HCT116 (cell line): Measurements from ENCODE around the gene ASCC1. TPM values are rescaled to one million over a fixed set of nuclear protein-coding genes. Genes with fewer than 3 reads are reported as not detected.
"Not testable (repeated sequence)": the region's sequence is repeated elsewhere in the genome, so short reads cannot be mapped to it uniquely, and the experiment has no call there.

ENCODE experiments used
- ATAC-seq: fragments of 200-7000 bp; cut with Tn5 transposase; 2 replicates; pipeline ENCODE4 v1.9.1; 2020; ENCODE audit warnings: mild to moderate bottlenecking, moderate library complexity
- BruUV-seq: library from RNA; stranded (reverse); fragments of 400-500 nt; replicated peaks from 2 replicates; lab custom pipeline; 2021; lab: Mats Ljungman, UMichigan
- CTCF ChIA-PET: fragments of 300-600 bp; sonication (Branson Sonifier 250); formaldehyde crosslinking; loops from one replicate; lab custom pipeline; 2021; ENCODE audit warnings: antibody characterized with exemption; lab: Charles Lee
- POLR2A ChIA-PET: fragments of 300-600, 350-600 bp; sonication (Branson Sonifier 250); formaldehyde crosslinking; loops from one replicate; lab custom pipeline; 2021; ENCODE audit warnings: antibody characterized with exemption; lab: Charles Lee
- RAD21 ChIA-PET, 2 experiments: fragments of 300-600 bp; sonication (Branson Sonifier 250); formaldehyde crosslinking; loops; one replicate each; lab custom pipeline; 2023; ENCODE audit warnings: low total read pairs in 2 of 2; ENCODE audit not compliant: uncharacterized antibody in 2 of 2, unreplicated experiment in 2 of 2, low non-redundant PET in 1 of 2; lab: Charles Lee
- DNase-seq: peaks from one replicate; pipeline ENCODE4 v3.0.0-alpha.2; 2010; ENCODE audit warnings: low read depth, low spot score
- H2AFZ ChIP-seq: fragments of 200-600 bp; shearing (Covaris generic), sonication (generic); 2 replicates; pipeline ENCODE4 v1.6.1; 2017; ENCODE audit warnings: low read depth, mixed run types, mixed read lengths, antibody characterized with exemption, low read length; ENCODE audit not compliant: poor library complexity, severe bottlenecking
- H3K27ac ChIP-seq: 2 replicates; pipeline ENCODE4 v1.5.1; 2012; ENCODE audit warnings: low read depth, low read length
- H3K27me3 ChIP-seq: fragments of 200-600 bp; sonication (generic); 2 replicates; pipeline ENCODE4 v1.6.1; 2016; ENCODE audit warnings: mixed run types, low read length, mixed read lengths; ENCODE audit not compliant: insufficient read depth
- H3K36me3 ChIP-seq, 2 experiments: fragments of 200-500 bp in 1 of 2; fragments of 200-600 bp in 1 of 2; sonication (Bioruptor generic) in 1 of 2; sonication (generic) in 1 of 2; 2 replicates each; pipeline versions ENCODE4 v1.5.1 to v1.6.1; 2014 to 2016; ENCODE audit warnings: low read length in 2 of 2, inconsistent platforms in 1 of 2, mixed read lengths in 1 of 2, mixed run types in 1 of 2; ENCODE audit not compliant: insufficient read depth in 2 of 2, control insufficient read depth in 1 of 2
- H3K4me1 ChIP-seq, 2 experiments: fragments of 200-600 bp in 1 of 2; sonication (generic) in 1 of 2; 2 replicates each; pipeline versions ENCODE4 v1.5.1 to v1.6.1; 2012 to 2017; ENCODE audit warnings: low read length in 2 of 2, inconsistent platforms in 1 of 2, mild to moderate bottlenecking in 1 of 2, mixed read lengths in 1 of 2, mixed run types in 1 of 2, moderate library complexity in 1 of 2; ENCODE audit not compliant: insufficient read depth in 2 of 2, control insufficient read depth in 1 of 2
- H3K4me2 ChIP-seq: fragments of 200-600 bp; sonication (generic); 2 replicates; pipeline ENCODE4 v1.6.1; 2017; ENCODE audit warnings: mixed run types, low read length, mixed read lengths
- H3K4me3 ChIP-seq, 2 experiments: fragments of 200-600 bp in 1 of 2; sonication (generic) in 1 of 2; replicated peaks in 1 of 2; 2 replicates each; pipeline ENCODE4 v1.5.1; 2011 to 2016; ENCODE audit warnings: low read length in 2 of 2, control low read depth in 1 of 2, low read depth in 1 of 2, mild to moderate bottlenecking in 1 of 2, mixed read lengths in 1 of 2, mixed run types in 1 of 2
- H3K79me2 ChIP-seq: fragments of 200-600 bp; sonication (generic); 2 replicates; pipeline ENCODE4 v1.6.1; 2017; ENCODE audit warnings: mild to moderate bottlenecking, mixed run types, low read length, moderate library complexity, mixed read lengths; ENCODE audit not compliant: insufficient read depth
- H3K9ac ChIP-seq: fragments of 200-600 bp; sonication (generic); 2 replicates; pipeline ENCODE4 v1.6.1; 2016; ENCODE audit warnings: low read length, mixed read lengths
- H3K9me2 ChIP-seq: fragments of 200-600 bp; sonication (generic), shearing (Covaris generic); 2 replicates; pipeline ENCODE4 v1.6.1; 2017; ENCODE audit warnings: mixed run types, mild to moderate bottlenecking, moderate library complexity; ENCODE audit not compliant: insufficient read depth
- H3K9me3 ChIP-seq, 2 experiments: fragments of 200-500 bp in 1 of 2; fragments of 200-600 bp in 1 of 2; sonication (Bioruptor generic) in 1 of 2; sonication (generic) in 1 of 2; 2 replicates each; pipeline ENCODE4 v1.6.1; 2014 to 2017; ENCODE audit warnings: low read length in 2 of 2, mixed read lengths in 2 of 2, inconsistent platforms in 1 of 2, low read depth in 1 of 2, mild to moderate bottlenecking in 1 of 2, mixed run types in 1 of 2, moderate library complexity in 1 of 2; ENCODE audit not compliant: control insufficient read depth in 1 of 2, insufficient read depth in 1 of 2
- H4K20me1 ChIP-seq: fragments of 200-600 bp; sonication (generic), shearing (Covaris generic); 2 replicates; pipeline ENCODE4 v1.6.1; 2017; ENCODE audit warnings: mixed run types, mild to moderate bottlenecking, moderate library complexity; ENCODE audit not compliant: insufficient read depth
- CBX3 ChIP-seq: IDR thresholded peaks from 2 replicates; pipeline ENCODE4 v1.6.1; 2012; ENCODE audit warnings: low read depth
- CEBPB ChIP-seq: IDR thresholded peaks from 2 replicates; pipeline ENCODE4 v1.6.1; 2012; ENCODE audit warnings: low read depth
- ELF1 ChIP-seq: IDR thresholded peaks from 2 replicates; pipeline ENCODE4 v1.6.1; 2012; ENCODE audit warnings: low read depth, borderline replicate concordance
- EZH2phosphoT487 ChIP-seq: fragments of 200-600 bp; IDR thresholded peaks from 2 replicates; pipeline ENCODE4 v1.6.1; 2018; ENCODE audit warnings: antibody characterized with exemption, borderline replicate concordance
- FOSL1 ChIP-seq: IDR thresholded peaks from 2 replicates; pipeline ENCODE4 v1.6.1; 2012; ENCODE audit warnings: low read depth
- JUND ChIP-seq: IDR thresholded peaks from 2 replicates; pipeline ENCODE4 v1.6.1; 2012
- POLR2A ChIP-seq: IDR thresholded peaks from 2 replicates; pipeline ENCODE4 v1.7.0; 2011; ENCODE audit warnings: borderline replicate concordance; ENCODE audit not compliant: insufficient read depth, insufficient read length; ENCODE audit errors: extremely low read depth
- SP1 ChIP-seq: IDR thresholded peaks from 2 replicates; pipeline ENCODE4 v1.6.1; 2012; ENCODE audit warnings: low read depth
- SRF ChIP-seq: IDR thresholded peaks from 2 replicates; pipeline ENCODE4 v1.6.1; 2012; ENCODE audit warnings: low read depth
- YY1 ChIP-seq: IDR thresholded peaks from 2 replicates; pipeline ENCODE4 v1.6.1; 2011; ENCODE audit warnings: low read length, low read depth, moderate library complexity, mild to moderate bottlenecking; ENCODE audit not compliant: insufficient replicate concordance; ENCODE audit errors: extremely low read depth
- ZFX ChIP-seq: fragments of 450-650 bp; IDR thresholded peaks from 2 replicates; pipeline ENCODE4 v1.6.1; 2017
- ZNF274 ChIP-seq: fragments of 200-500 bp; sonication (Bioruptor generic); IDR thresholded peaks from 2 replicates; pipeline ENCODE4 v1.6.1; 2014; ENCODE audit warnings: mild to moderate bottlenecking, low read depth, low read length, inconsistent platforms
- intact Hi-C: fragments of 100-400 bp; cut with micrococcal nuclease; formaldehyde crosslinking; loops from 2 replicates; pipeline ENCODE4 v1.10.0; 2022
- total RNA-seq: library from RNA; stranded (reverse); gene quantifications from one replicate; pipeline ENCODE4 v1.2.1, GENCODE V29; 2021; ENCODE audit not compliant: unreplicated experiment
- TF ChIP-seq, protein P1 (sequence below), 3 experiments: fragments of 200-600 bp in 1 of 3; sonication (generic) in 1 of 3; IDR thresholded peaks in 2 of 3; conservative IDR thresholded peaks in 1 of 3; 2 replicates each; pipeline ENCODE4 v1.5.1; 2012 to 2017; ENCODE audit warnings: low read depth in 2 of 3, low read length in 2 of 3, antibody characterized with exemption in 1 of 3, borderline replicate concordance in 1 of 3, control low read depth in 1 of 3, mild to moderate bottlenecking in 1 of 3, mixed read lengths in 1 of 3, mixed run types in 1 of 3, moderate library complexity in 1 of 3; ENCODE audit not compliant: insufficient read depth in 1 of 3
- TF ChIP-seq, protein P2 (sequence below): IDR thresholded peaks from 2 replicates; pipeline ENCODE4 v1.6.1; 2012
- TF ChIP-seq, protein P3 (sequence below): IDR thresholded peaks from 2 replicates; pipeline ENCODE4 v1.6.1; 2012; ENCODE audit warnings: low read depth
- TF ChIP-seq, protein P4 (sequence below): IDR thresholded peaks from 2 replicates; pipeline ENCODE4 v1.6.1; 2012

The ASCC1 gene
- total RNA-seq, 1 experiment from 2014 or later: 34.5 TPM

DNA sequence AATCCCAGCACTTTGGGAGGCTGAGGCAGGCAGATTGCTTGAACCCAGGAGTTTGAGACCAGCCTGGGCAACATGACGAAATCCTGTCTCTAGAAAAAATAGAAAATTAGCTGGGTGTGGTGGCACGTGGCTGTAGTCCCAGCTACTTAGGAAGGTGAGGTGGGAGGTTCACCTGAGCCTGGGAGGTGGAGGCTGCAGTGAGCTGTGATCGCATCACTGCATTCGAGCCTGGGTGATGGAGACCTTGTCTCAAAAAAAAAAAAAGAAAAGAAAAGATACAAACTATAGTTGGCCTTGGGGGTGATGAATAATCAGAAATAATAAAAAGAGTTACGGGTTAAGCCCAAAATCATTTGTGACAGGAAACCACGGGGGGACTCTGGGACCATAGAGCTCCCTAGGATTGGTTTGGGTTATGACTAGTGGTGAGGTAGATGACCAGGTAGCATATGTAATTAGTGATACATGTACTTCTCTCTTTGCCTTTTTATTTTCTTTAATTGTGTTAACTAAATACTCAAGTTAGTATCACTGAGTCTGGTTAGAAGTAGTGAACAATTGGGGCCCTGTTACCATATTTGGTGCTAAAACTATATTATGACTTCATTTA, 10.4 kb upstream of the ASCC1 start:
- ChIA-PET RAD21 (no interaction called here), CTCF (interaction anchor here (1.0 kb wide), 1 partner anchor 21 kb away, joined by 3 read pairs; no protein-coding TSS in a partner anchor), POLR2A (interaction anchor here (1.0 kb wide), 1 partner anchor 49 kb away, joined by 3 read pairs; no protein-coding TSS in a partner anchor)
- Histone ChIP-seq H3K9me3 (no peaks in the 10 kb centered on the region), H4K20me1 (no peaks in the 10 kb centered on the region), H3K79me2 (peaks cover 36% of the 10 kb centered on the region), H3K4me2 (no peak overlapping the region), H3K9me2 (no peaks in the 10 kb centered on the region), H3K4me1 (peaks cover 0 to 3% of the 10 kb centered on the region in 2 experiments; a peak in 2 of 4 replicates), H2AFZ (no peak overlapping the region), H3K36me3 (peaks cover 10 to 17% of the 10 kb centered on the region in 2 experiments)
- no peak for ATAC-seq
- BruUV-seq: no TSS peak
- TF ChIP-seq, protein P1, sequence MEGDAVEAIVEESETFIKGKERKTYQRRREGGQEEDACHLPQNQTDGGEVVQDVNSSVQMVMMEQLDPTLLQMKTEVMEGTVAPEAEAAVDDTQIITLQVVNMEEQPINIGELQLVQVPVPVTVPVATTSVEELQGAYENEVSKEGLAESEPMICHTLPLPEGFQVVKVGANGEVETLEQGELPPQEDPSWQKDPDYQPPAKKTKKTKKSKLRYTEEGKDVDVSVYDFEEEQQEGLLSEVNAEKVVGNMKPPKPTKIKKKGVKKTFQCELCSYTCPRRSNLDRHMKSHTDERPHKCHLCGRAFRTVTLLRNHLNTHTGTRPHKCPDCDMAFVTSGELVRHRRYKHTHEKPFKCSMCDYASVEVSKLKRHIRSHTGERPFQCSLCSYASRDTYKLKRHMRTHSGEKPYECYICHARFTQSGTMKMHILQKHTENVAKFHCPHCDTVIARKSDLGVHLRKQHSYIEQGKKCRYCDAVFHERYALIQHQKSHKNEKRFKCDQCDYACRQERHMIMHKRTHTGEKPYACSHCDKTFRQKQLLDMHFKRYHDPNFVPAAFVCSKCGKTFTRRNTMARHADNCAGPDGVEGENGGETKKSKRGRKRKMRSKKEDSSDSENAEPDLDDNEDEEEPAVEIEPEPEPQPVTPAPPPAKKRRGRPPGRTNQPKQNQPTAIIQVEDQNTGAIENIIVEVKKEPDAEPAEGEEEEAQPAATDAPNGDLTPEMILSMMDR (IDR thresholded peaks at IDR 0.05 in 2 of 3, conservative IDR thresholded peaks at IDR 0.05 in 1 of 3; ENCODE audit: borderline replicate concordance in 1 of 3, insufficient read depth in 1 of 3, low read depth in 2 of 3, low read length in 2 of 3): no peak
- TF ChIP-seq ZFX (no peak), ELF1 (no peak), ZNF274 (no peak), CEBPB (no peak), JUND (no peak), SRF (no peak), POLR2A (no peak), FOSL1 (no peak), YY1 (no peak), SP1 (no peak), CBX3 (no peak), EZH2phosphoT487 (no peak)
- TF ChIP-seq, protein P2, sequence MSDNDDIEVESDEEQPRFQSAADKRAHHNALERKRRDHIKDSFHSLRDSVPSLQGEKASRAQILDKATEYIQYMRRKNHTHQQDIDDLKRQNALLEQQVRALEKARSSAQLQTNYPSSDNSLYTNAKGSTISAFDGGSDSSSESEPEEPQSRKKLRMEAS: no peak
- TF ChIP-seq, protein P3, sequence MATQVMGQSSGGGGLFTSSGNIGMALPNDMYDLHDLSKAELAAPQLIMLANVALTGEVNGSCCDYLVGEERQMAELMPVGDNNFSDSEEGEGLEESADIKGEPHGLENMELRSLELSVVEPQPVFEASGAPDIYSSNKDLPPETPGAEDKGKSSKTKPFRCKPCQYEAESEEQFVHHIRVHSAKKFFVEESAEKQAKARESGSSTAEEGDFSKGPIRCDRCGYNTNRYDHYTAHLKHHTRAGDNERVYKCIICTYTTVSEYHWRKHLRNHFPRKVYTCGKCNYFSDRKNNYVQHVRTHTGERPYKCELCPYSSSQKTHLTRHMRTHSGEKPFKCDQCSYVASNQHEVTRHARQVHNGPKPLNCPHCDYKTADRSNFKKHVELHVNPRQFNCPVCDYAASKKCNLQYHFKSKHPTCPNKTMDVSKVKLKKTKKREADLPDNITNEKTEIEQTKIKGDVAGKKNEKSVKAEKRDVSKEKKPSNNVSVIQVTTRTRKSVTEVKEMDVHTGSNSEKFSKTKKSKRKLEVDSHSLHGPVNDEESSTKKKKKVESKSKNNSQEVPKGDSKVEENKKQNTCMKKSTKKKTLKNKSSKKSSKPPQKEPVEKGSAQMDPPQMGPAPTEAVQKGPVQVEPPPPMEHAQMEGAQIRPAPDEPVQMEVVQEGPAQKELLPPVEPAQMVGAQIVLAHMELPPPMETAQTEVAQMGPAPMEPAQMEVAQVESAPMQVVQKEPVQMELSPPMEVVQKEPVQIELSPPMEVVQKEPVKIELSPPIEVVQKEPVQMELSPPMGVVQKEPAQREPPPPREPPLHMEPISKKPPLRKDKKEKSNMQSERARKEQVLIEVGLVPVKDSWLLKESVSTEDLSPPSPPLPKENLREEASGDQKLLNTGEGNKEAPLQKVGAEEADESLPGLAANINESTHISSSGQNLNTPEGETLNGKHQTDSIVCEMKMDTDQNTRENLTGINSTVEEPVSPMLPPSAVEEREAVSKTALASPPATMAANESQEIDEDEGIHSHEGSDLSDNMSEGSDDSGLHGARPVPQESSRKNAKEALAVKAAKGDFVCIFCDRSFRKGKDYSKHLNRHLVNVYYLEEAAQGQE: no peak
- TF ChIP-seq, protein P4, sequence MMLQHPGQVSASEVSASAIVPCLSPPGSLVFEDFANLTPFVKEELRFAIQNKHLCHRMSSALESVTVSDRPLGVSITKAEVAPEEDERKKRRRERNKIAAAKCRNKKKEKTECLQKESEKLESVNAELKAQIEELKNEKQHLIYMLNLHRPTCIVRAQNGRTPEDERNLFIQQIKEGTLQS: no peak
- TF ChIP-seq, all 23 proteins: peak for 0
- Histone ChIP-seq H3K9ac (no peak overlapping the region), H3K27ac (no peak overlapping the region), H3K4me3 (no peak overlapping the region), H3K27me3 (no peaks in the 10 kb centered on the region)
- intact Hi-C loops: loop anchor here (5.0 kb wide), 1 partner anchor 179 kb away; no protein-coding TSS in a partner anchor
- DNase-seq: no peak

DNA sequence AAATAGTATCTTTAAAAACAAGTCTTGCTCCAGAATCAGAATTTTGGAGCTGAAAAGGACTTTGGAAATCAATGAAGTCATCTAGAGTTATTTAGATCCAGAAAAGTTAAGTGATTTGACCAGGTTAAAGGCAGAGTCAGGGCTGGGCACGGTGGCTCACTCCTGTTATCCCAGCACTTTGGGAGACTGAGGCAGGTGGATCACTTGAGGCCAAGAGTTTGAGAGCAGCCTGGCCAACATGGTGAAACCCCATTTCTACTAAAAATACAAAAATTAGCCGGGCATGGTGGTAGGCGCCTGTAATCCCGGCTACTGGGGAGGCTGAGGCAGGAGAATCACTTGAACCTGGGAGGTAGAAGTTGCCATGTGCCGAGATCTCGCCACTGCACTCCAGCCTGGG, 8.1 kb upstream of the ASCC1 start:
- H3K4me3 ChIP-seq, H3K27me3 ChIP-seq, H3K9me2 ChIP-seq, H3K4me1 ChIP-seq, intact Hi-C loops, DNase-seq, H2AFZ ChIP-seq, BruUV-seq, H4K20me1 ChIP-seq, H3K9me3 ChIP-seq, ATAC-seq, H3K4me2 ChIP-seq, H3K27ac ChIP-seq, H3K9ac ChIP-seq: not testable (repeated sequence)
- peaks cover 13% of the 10 kb centered on the region in 2 experiments for H3K36me3 ChIP-seq
- ChIA-PET RAD21 (interaction anchor here in 1 of 2 experiments (1.0 kb wide), 1 partner anchor 99 kb away, joined by 3 read pairs; no protein-coding TSS in a partner anchor), CTCF (interaction anchor here (1.1 to 1.3 kb wide), 3 partner anchors 92 to 113 kb away, joined by 3 to 7 read pairs (median 3); no protein-coding TSS in a partner anchor), POLR2A (interaction anchor here (1.0 kb wide), 1 partner anchor 51 kb away, joined by 3 read pairs; no protein-coding TSS in a partner anchor)
- H3K79me2 ChIP-seq: peaks cover 35% of the 10 kb centered on the region
